Measurements from ENCODE around the gene SH3BP2. TPM values are rescaled to one million over a fixed set of nuclear protein-coding genes. Genes with fewer than 3 reads are reported as not detected.

The SH3BP2 gene
- total and polyA plus RNA-seq, 9 donors: 5.3 to 46.9 (median 22.7) TPM

GRCh38 chr4:2789793-2790582, 2.9 kb upstream of the SH3BP2 start:
- no peak for TF ChIP-seq POLR2A (IDR thresholded peaks at IDR 0.05)
- TF ChIP-seq EP300 (IDR thresholded peaks at IDR 0.05): no peak
- TF ChIP-seq CTCF (IDR thresholded peaks at IDR 0.05): no peak

DNA sequence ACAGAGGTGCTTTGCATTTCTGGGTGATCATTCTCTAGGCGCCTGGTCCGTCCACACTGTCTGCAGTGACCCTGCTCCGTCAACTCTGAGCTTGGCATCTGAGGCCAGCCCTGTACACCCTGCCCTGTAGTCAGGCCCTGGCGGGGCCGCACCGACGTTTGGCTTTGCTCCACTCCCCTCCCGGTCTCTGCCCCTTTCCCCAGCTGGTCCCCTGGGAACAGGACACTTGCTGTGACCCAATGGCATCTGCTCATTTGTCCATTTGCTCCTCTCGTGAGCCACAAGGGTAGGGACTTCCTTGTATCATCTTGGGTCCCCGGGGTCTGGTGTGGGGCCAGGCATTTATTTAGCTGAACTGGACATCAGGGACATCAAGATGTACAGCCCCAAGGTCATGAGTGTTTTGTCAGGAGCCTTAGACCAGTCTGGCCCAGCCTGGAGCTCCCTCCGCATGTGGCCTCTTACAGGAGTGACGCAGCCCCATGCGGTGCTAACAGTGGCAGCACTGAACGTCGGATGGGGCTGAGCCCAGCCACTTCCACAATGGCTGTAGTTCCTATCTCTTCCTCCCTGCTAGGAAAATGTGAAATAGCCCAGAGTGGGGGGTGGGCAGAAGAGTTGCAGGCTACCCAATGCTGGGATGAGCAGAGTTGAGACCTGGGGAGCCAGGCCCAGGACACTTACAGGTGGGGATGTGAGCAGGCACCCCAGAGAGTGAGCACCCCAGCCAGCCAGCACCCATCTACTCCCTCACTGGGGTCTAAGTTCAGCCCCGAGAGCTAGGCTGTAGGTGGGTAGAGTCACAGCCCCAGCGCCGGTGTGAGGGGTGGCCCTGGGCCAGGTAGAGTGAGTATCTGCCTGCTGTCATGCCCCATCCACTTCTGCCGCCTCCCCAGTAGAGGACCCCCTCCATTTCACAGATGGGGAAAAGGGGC, 2.0 kb upstream of the SH3BP2 start:
- no peaks in the 10 kb centered on the region for H3K27me3 ChIP-seq
- peaks cover 11% of the 10 kb centered on the region for H3K4me1 ChIP-seq (ENCODE audit: insufficient read depth)
- intact Hi-C loops (cut with DNase I): no loop called here
- 69 to 76% (median 73%) methylated on average over 19 of the region's 19 CpGs for WGBS, 3 donors
- no peaks in the 10 kb centered on the region for H3K9me3 ChIP-seq
- H3K27ac ChIP-seq: no peak overlapping the region
- H3K36me3 ChIP-seq: no peaks in the 10 kb centered on the region
- TF ChIP-seq POLR2A (IDR thresholded peaks at IDR 0.05) (no peak), EP300 (IDR thresholded peaks at IDR 0.05) (no peak), CTCF (IDR thresholded peaks at IDR 0.05) (no peak)
- no peak overlapping the region for H3K4me3 ChIP-seq
- DNase-seq: peak in 4 of 5 donors; percentile 14 to 42 (median 25)

More at GRCh38 chr4:2789793-2790582, 2.9 kb upstream of the SH3BP2 start:
- no peak overlapping the region for H3K4me3 ChIP-seq
- intact Hi-C loops (cut with DNase I): no loop called here
- peaks cover 11% of the 10 kb centered on the region for H3K4me1 ChIP-seq (ENCODE audit: insufficient read depth)
- H3K27me3 ChIP-seq: no peaks in the 10 kb centered on the region
- no peak overlapping the region for H3K27ac ChIP-seq
- H3K36me3 ChIP-seq: no peaks in the 10 kb centered on the region
- 88 to 91% (median 89%) methylated on average over 24 of the region's 24 CpGs for WGBS, 3 donors
- DNase-seq: peak in 1 of 5 donors; percentile 11
- H3K9me3 ChIP-seq: no peaks in the 10 kb centered on the region

DNA sequence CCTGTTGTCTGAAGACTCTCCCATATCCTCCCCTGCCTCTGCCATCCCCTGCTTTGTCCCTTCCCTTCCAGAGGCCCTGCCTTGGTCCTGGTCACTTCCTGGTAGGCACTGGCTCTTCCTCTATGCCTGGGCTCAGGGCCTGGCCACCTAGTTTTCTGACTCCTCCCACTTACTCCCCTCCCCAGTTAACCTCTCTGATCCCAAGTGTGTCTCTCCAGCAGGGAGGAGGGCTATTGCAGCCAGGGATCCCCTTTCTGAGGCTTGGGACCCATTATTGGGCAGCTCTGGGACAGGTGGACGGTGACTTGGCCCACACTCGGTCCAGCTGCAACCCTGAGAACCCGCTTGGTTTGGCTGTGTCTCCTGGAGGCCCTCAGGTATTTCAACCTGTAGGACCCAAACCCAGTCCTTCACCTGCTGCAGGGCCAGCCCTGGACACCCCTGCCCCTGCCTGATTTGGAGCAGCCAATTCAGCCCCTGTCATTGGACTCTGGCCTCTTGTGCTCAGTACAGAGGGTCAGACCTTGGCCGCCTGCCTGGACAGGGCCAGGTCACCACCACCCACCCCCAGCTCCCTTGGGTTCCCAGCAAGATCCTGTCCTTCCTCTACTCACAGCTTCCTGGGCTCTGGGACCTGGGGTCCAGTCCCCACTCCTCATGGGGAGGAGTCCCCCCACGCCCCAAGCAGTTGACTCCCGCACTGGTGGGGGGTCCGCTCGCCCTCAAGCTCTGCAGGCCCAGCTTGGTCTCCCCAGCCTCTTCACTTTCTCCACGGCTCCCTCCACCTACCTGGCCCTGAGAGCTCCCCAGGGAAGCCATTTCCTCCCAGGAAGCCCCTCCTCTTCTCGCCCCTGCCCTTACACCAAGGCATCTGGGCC, 1.1 kb upstream of the SH3BP2 start:
- intact Hi-C loops (cut with DNase I): no loop called here

More for the DNA sequence above, 1.1 kb upstream of the SH3BP2 start:
- 96 to 99% (median 96%) methylated on average over 10 of the region's 10 CpGs for WGBS, 3 donors
- peak overlapping the region; percentile 48 for H3K27ac ChIP-seq
- no peaks in the 10 kb centered on the region for H3K27me3 ChIP-seq
- TF ChIP-seq CTCF (IDR thresholded peaks at IDR 0.05) (no peak), POLR2A (IDR thresholded peaks at IDR 0.05) (no peak), EP300 (IDR thresholded peaks at IDR 0.05) (no peak)
- H3K4me3 ChIP-seq: no peak overlapping the region
- H3K4me1 ChIP-seq (ENCODE audit: insufficient read depth): peaks cover 11% of the 10 kb centered on the region
- peak; percentile 16 to 49 (median 31) for DNase-seq
- H3K36me3 ChIP-seq: no peaks in the 10 kb centered on the region
- no peaks in the 10 kb centered on the region for H3K9me3 ChIP-seq
